Vagina (tissue), 2 donors: ENCODE data around the gene C1QL1. TPM values are rescaled to one million over a fixed set of nuclear protein-coding genes. Genes with fewer than 3 reads are reported as not detected.

ENCODE experiments used
- DNase-seq, 2 donors: peaks; one replicate each; pipeline ENCODE4 v3.0.0-alpha.2; 2017; ENCODE audit errors: extremely low spot score in 2 of 2
- H3K27ac ChIP-seq: fragments of 200-600 bp; sonication (generic); one replicate; pipeline ENCODE4 v1.5.1; 2019
- H3K27me3 ChIP-seq: fragments of 200-600 bp; sonication (generic); one replicate; pipeline ENCODE4 v1.5.1; 2019
- H3K36me3 ChIP-seq, 2 donors: fragments of 200-600 bp; sonication (generic); one replicate each; pipeline ENCODE4 v1.5.1; 2017 to 2019
- H3K4me1 ChIP-seq: fragments of 200-600 bp; sonication (generic); one replicate; pipeline ENCODE4 v1.5.1; 2019
- H3K4me3 ChIP-seq, 2 donors: fragments of 200-600 bp; sonication (generic); 1 replicate in 1 of 2; 2 replicates in 1 of 2; pipeline ENCODE4 v1.5.1; 2016 to 2019
- H3K9me3 ChIP-seq: fragments of 200-600 bp; sonication (generic); one replicate; pipeline ENCODE4 v1.5.1; 2019
- CTCF ChIP-seq, 3 experiments: fragments of 450-650 bp in 2 of 3; fragments of 200-600 bp in 1 of 3; sonication (generic) in 1 of 3; IDR thresholded peaks; one replicate each; pipeline ENCODE4 v1.5.1; 2017 to 2019; ENCODE audit warnings: antibody characterized with exemption in 3 of 3, mild to moderate bottlenecking in 2 of 3, moderate library complexity in 2 of 3
- POLR2A ChIP-seq, 2 donors: fragments of 450-650 bp; IDR thresholded peaks; one replicate each; pipeline ENCODE4 v1.6.1; 2017; ENCODE audit warnings: antibody characterized with exemption in 2 of 2, mild to moderate bottlenecking in 2 of 2, moderate library complexity in 2 of 2
- POLR2AphosphoS5 ChIP-seq, 2 donors: sonication (generic); formaldehyde crosslinking; IDR thresholded peaks; one replicate each; pipeline ENCODE4 v1.9.0; 2017; ENCODE audit warnings: antibody characterized with exemption in 2 of 2, mild to moderate bottlenecking in 2 of 2, low read depth in 1 of 2; ENCODE audit not compliant: insufficient read depth in 1 of 2
- intact Hi-C: fragments of 100-400 bp; cut with DNase I; formaldehyde crosslinking; loops from one replicate; pipeline ENCODE4 v1.15.1; 2023
- total RNA-seq: library from RNA; depleted of rRNA; stranded (reverse); fragments of >200 nt; gene quantifications from one replicate; pipeline ENCODE4 v1.2.3, GENCODE V29; 2016

The C1QL1 gene
- total RNA-seq, 1 donor from 2014 or later = 6.9 TPM

- no peak for DNase-seq
- no peaks in the 10 kb centered on the region for H3K9me3 ChIP-seq
- no peak for TF ChIP-seq CTCF (IDR thresholded peaks at IDR 0.05)
- TF ChIP-seq POLR2AphosphoS5 (IDR thresholded peaks at IDR 0.05; ENCODE audit: insufficient read depth in 1 of 2, low read depth in 1 of 2) = no peak
- TF ChIP-seq POLR2A (IDR thresholded peaks at IDR 0.05) = no peak
- intact Hi-C loops = loop anchor here (10.0 kb wide), 1 partner anchor 189 kb away; no protein-coding TSS in a partner anchor
- peaks cover 19% of the 10 kb centered on the region for H3K4me1 ChIP-seq
- H3K27ac ChIP-seq = no peak overlapping the region
- H3K27me3 ChIP-seq = no peaks in the 10 kb centered on the region
- no peak overlapping the region for H3K4me3 ChIP-seq
- H3K36me3 ChIP-seq = no peaks in the 10 kb centered on the region
Measured at GRCh38 chr17:44915862-44916780, 52.0 kb downstream of the C1QL1 start.

DNA sequence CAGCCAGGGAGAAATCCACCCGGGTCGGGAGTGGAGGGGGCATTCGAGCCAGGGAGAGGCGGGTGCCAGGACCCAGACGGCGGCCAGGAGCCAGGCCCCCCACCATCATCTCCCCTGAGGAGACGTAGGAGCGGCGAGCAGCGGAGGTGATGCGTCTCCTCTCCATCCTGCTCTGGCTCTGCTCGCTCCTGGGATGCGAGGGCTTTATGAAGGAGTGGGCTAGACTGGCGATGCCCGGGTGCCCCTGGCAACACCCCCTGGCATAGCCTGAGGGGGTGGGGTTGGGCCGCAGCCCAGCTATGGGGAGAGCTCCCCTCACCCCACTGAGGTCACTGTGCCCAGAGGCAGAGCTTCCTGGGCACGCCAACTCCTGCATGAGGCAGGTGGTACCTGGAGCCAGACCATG is 52.8 kb downstream of the C1QL1 start, which contains the start of gene GFAP:
GFAP (minus strand) TSS at position 180 of the 406 bp plus-strand sequence; CDS start at position 166, 14 bp downstream.
- Histone ChIP-seq H3K27me3 (no peaks in the 10 kb centered on the region), H3K36me3 (no peaks in the 10 kb centered on the region), H3K4me1 (peaks cover 23% of the 10 kb centered on the region), H3K27ac (no peak within 1 kb of the TSS), H3K9me3 (no peaks in the 10 kb centered on the region), H3K4me3 (no peak within 1 kb of the TSS)
- TF ChIP-seq POLR2A (IDR thresholded peaks at IDR 0.05) (no peak), CTCF (IDR thresholded peaks at IDR 0.05) (no peak), POLR2AphosphoS5 (IDR thresholded peaks at IDR 0.05; ENCODE audit: insufficient read depth in 1 of 2, low read depth in 1 of 2) (no peak)
- intact Hi-C loops = loop anchor here (10.0 kb wide), 1 partner anchor 189 kb away; no protein-coding TSS in a partner anchor
- DNase-seq = no peak

GRCh38 chr17:44914698-44915271 is 53.3 kb downstream of the C1QL1 start:
- intact Hi-C loops = loop anchor here (10.0 kb wide), 1 partner anchor 190 kb away; no protein-coding TSS in a partner anchor
- TF ChIP-seq POLR2A (IDR thresholded peaks at IDR 0.05) (no peak), POLR2AphosphoS5 (IDR thresholded peaks at IDR 0.05; ENCODE audit: insufficient read depth in 1 of 2, low read depth in 1 of 2) (no peak), CTCF (IDR thresholded peaks at IDR 0.05) (no peak)
- H3K9me3 ChIP-seq = no peaks in the 10 kb centered on the region
- no peak overlapping the region for H3K27ac ChIP-seq
- no peaks in the 10 kb centered on the region for H3K36me3 ChIP-seq
- peaks cover 23% of the 10 kb centered on the region for H3K4me1 ChIP-seq
- DNase-seq = no peak
- H3K27me3 ChIP-seq = no peaks in the 10 kb centered on the region
- H3K4me3 ChIP-seq = no peak overlapping the region

DNA sequence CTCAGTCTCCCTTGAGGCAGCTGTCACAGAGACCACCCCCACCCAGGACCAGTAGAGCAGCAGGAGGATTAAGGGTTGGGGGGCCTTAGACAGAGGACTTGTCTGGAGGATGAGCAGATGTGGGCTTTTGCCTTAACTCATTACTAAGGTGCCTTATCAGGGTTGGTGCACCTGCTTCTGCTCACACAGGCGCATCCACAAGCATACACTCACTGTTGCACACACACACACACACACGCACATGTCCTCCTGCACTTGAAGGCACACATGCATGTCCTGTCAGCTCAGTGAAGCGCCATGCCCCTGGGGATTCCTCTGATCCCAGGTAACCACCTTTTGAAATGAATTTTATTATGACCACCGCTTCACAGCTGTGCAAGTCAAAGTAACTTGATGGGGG is 54.0 kb downstream of the C1QL1 start:
- H3K4me3 ChIP-seq = no peak overlapping the region
- no peaks in the 10 kb centered on the region for H3K9me3 ChIP-seq
- no peaks in the 10 kb centered on the region for H3K36me3 ChIP-seq
- H3K4me1 ChIP-seq = peaks cover 23% of the 10 kb centered on the region
- H3K27me3 ChIP-seq = no peaks in the 10 kb centered on the region
- no peak for DNase-seq
- intact Hi-C loops = loop anchor here (10.0 kb wide), 1 partner anchor 191 kb away; no protein-coding TSS in a partner anchor
- TF ChIP-seq POLR2AphosphoS5 (IDR thresholded peaks at IDR 0.05; ENCODE audit: insufficient read depth in 1 of 2, low read depth in 1 of 2) (no peak), CTCF (IDR thresholded peaks at IDR 0.05) (no peak), POLR2A (IDR thresholded peaks at IDR 0.05) (no peak)
- no peak overlapping the region for H3K27ac ChIP-seq
